GM21360 (cell line): ENCODE data around the gene ZNF3.
"Not testable (repeated sequence)": the region's sequence is repeated elsewhere in the genome, so short reads cannot be mapped to it uniquely, and the experiment has no call there.

Experiments
- ATAC-seq: cut with Tn5 transposase; IDR thresholded peaks from one replicate; pipeline ENCODE4 v1.9.1; 2021; ENCODE audit warnings: mild to moderate bottlenecking, moderate library complexity; ENCODE audit not compliant: unreplicated experiment

The ZNF3 gene

DNA sequence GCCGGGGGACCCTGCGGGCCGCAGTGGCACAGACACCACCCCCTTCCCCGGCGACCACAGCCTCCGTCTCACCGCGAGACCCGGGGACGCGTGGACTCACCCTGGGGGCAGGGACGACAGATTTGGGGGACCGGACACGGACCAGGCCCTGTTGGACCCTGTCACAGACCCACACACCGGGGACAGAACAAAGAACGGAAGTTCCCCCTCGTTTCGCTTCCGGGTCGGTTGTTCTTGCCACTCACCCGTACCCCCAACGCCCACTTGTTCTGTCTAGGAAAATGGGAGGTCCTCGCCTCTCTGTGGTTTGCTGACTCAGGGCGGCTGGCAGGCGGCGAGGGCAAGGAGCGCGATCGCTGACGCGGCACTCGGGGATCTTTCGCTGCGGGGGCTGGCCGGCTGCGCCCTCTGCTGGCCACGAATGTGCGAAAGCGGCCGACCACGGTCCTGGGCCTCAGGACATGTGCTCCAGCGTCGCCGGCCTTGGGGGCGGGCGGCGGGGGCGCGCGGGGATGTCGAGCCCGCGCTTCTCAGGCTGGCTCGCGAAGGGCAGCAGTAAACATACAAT lies at the start of gene ZNF3:
TSS of gene ZNF3 (minus strand) at position 189 of the 568 bp plus-strand sequence. CDS start 4,366 bp downstream, outside the sequence.
- ATAC-seq, result peak; percentile 73

- no peak for ATAC-seq
These were observed 49.3 kb upstream of the ZNF3 start for GRCh38 chr7:100130608-100131453.

DNA sequence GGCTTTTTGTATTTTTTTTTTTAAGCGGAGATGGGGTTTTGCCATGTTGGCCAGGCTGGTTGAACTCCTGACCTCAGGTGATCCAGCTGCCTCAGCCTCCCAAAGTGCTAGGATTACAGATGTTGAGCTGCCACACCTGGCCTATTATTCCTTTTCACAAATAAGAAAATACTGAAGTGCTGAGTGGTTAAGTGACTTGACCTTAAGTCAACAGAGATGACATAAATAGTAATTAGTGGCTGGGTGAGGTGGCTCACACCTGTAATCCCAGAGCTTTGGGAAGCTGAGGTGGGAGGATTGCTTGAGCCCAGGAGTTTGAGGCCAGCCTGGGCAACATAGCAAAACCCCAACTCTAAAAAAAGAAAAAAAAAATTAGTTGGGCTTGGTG lies 48.7 kb upstream of the ZNF3 start:
- not testable (repeated sequence) for ATAC-seq

GRCh38 chr7:100128637-100128963 lies 47.1 kb upstream of the ZNF3 start:
- no peak for ATAC-seq

GRCh38 chr7:100127866-100128636 lies 46.5 kb upstream of the ZNF3 start:
- no peak for ATAC-seq

- no peak for ATAC-seq
These were observed 45.7 kb upstream of the ZNF3 start, which contains the start of gene MBLAC1 for GRCh38 chr7:100126931-100127865. Gene MBLAC1 (plus strand): TSS chr7:100126967. CDS start chr7:100127396, 429 bp downstream.

- ATAC-seq, result no peak
These were observed 44.9 kb upstream of the ZNF3 start for GRCh38 chr7:100126239-100126930.

GRCh38 chr7:100124301-100125230 lies 43.0 kb upstream of the ZNF3 start:
- ATAC-seq, result no peak

DNA sequence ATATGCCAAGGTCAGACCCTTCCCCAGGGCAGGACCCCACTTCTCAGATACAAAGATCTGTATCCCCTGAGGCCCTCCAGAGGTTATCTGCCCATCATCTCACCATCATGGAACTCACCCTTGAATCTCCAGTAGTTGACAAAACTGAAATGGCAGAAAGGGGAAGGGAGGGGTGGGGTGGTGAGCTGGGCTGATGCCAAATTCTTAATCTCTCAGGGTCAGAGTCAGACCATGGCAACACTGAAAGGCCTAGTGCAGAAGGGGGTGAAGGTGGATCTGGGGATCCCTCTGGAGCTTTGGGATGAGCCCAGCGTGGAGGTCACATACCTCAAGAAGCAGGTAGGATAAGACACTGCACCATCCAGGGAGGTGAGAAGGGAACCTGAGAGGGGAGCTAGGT lies 41.0 kb upstream of the ZNF3 start:
- no peak for ATAC-seq

DNA sequence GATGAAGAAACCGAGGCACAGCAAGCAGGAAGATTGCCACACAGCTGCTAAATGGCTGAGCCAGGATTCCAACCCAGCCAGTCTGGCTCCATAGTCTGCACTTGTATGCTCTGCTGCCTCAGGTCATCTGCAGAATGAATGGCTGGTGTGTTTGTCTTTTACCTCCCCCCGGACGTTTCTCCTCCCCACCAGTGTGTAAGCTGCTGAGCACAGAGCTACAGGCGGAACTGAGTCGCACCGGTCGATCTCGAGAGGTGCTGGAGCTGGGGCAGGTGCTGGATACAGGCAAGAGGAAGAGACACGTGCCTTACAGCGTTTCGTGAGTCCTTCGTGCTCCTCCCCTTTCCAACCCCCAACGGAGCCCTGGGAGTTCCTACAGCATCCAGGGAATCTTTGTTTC lies 40.5 kb upstream of the ZNF3 start:
- ATAC-seq, result no peak

GRCh38 chr7:100120733-100121036 lies 39.2 kb upstream of the ZNF3 start:
- no peak for ATAC-seq

- peak; percentile 31 for ATAC-seq
These were observed 38.6 kb upstream of the ZNF3 start for GRCh38 chr7:100119970-100120732.

- peak; percentile 54 for ATAC-seq
These were observed 37.8 kb upstream of the ZNF3 start, which contains the start of the genes CNPY4 and TAF6 for GRCh38 chr7:100119072-100119969. Gene CNPY4 (plus strand): TSS chr7:100119634. CDS start chr7:100119745, 111 bp downstream. Gene TAF6 (minus strand): TSS chr7:100119358. CDS start chr7:100114209, 5,149 bp downstream.

DNA sequence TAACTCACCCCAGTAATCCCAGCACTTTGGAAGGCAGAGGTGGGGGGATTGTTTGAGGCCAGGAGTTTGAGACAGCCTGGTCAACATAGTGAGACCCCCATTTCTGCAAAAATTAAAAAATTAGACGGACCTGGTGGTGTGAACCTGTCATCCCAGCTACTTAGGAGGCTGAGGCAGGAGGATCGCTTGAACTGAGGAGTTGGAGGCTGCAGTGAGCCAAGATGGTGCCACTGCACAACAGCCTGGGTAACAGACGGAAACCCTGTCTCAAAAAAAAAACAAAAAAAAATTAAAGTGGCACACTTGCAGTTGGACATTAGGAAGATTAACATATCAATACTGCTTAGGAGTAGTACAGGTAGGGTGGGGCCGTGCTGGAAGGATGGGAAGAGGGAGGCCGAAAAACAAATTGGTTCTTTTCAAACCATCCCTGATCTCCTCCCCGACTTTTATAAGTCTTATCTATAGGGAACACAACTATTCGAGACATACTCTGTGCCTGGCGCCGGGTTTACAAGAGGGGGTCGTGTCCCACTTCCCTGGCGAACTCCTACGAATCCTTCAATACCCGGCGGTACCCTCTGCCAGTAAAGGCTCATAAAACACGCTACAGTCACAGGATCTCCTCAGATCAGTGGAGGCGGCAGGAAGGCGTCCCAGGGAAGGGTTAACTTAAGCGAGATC lies 37.0 kb upstream of the ZNF3 start:
- ATAC-seq, result no peak

GRCh38 chr7:100115026-100115425 lies 33.5 kb upstream of the ZNF3 start:
- ATAC-seq, result no peak

DNA sequence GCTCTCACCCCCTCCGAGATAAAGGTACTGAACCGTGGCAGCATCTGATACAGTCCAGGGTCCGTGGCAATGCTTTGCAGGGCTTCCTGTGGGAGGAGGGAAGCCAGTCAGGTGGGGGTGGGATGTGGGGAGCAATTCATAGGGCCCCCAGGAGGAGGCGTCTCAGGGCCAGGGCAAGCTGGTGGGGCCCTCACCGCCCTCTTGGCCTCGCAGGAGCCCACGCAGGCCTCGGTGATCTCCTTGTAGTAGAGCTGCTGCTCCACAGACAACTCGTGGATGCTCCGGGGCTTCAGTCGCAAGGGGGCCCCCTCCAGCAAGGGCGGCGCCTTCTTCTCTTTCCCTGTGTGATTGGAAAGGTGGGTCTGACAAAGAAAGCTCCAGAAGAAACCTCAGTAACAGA lies 30.4 kb upstream of the ZNF3 start:
- ATAC-seq, result no peak

GRCh38 chr7:100111156-100111555 lies 29.6 kb upstream of the ZNF3 start:
- no peak for ATAC-seq
